Ishikawa (cell line): ENCODE measurements around the gene HPS5.

Experiments
- REST ChIP-seq: IDR thresholded peaks from 2 replicates; pipeline ENCODE4 v1.6.1; 2012; ENCODE audit warnings: low read depth, mild to moderate bottlenecking
- ZBTB7A ChIP-seq: IDR thresholded peaks from 2 replicates; pipeline ENCODE4 v1.6.1; 2012; ENCODE audit warnings: low read depth

DNA sequence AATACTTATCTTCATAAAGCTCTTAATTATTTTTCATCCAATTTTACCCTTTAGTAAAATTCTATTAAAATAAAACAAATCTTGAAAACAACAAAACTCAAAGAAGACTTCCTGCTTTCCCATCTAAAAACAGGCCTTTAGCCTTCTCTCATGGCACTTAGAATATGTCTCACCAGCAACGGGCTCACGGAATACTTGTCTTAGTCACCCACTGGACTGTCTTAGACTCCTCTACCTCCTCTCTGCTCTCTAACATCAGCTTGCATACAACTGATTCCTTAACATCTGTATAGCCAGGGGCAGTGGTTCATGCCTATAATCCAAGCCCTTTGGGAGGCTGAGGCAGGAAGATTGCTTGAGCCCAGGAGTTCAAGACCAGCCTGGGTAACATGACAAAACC is 13.7 kb downstream of the HPS5 start:
- TF ChIP-seq ZBTB7A (no peak), REST (no peak)
